Measurements from ENCODE around the gene ACAP2.

- TF ChIP-seq GATA2 (IDR thresholded peaks at IDR 0.05; ENCODE audit: low read depth, low read length): no peak
- TF ChIP-seq GATA3 (IDR thresholded peaks at IDR 0.05; ENCODE audit: low read depth, low read length): no peak
Measured at GRCh38 chr3:195226900-195227447, 215.8 kb downstream of the ACAP2 start.

All from SH-SY5Y (cell line).